ENCODE results near the gene ITPR1. TPM values are rescaled to one million over a fixed set of nuclear protein-coding genes. Genes with fewer than 3 reads are reported as not detected.
"Not testable (repeated sequence)": the region's sequence is repeated elsewhere in the genome, so short reads cannot be mapped to it uniquely, and the experiment has no call there.

The ITPR1 gene
- polyA plus RNA-seq, 5 donors: 34.8 to 47.9 (median 40.8) TPM

DNA sequence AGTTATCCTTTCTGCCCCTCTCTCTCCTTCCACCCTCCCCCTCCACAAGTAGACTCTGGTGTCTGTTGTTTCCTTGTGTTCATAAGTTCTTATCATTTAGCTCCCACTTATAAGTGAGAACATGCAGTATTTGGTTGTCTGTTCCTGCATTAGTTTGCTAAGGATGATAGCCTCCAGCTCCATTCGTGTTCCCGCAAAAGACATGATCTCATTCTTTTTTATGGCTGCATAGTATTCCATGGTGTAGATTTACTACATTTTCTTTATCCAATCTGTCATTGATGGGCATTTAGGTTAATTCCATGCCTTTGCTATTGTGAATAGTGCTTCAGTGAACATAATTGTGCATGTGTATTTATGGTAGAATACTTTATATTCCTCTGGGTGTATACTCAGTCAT, 97.7 kb downstream of the ITPR1 start:
- not testable (repeated sequence) for DNase-seq

DNA sequence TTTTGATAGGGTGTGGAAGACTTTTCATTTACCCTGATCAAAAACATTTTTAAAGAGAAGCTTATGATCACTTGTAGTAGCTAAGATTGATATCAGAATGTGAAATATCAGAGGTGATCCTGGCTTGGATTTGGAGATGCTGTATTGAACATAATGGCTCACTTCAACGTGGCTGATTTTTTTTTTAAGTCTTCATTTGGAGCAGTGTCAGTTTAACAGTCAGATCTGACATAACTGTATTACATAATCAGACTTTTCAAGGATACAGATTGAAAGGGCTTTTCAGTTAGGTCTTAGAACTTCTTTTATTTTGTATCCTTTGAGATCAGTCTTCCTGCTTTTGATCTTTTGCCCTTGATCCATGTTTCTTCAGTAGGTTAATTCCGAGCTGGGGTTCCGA, 98.5 kb downstream of the ITPR1 start:
- DNase-seq: no peak

DNA sequence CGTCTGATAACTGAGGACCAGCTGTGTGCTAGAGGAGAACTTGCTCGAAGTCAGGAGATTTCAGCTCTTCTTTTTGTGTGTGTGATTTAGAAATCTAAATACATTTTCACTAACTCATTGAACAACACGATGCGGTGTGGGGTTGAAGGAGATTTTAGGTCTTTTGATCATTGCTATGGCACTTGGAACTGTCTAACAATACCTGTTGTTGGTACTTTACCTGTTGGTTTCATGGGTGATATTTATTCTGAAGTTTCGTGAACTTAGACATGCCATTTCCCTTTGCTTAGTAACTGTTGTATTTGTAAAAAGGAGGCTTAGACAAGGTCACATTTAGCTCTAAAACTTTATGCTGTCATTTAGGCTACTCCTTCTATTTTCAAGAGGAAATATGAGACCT, 99.9 kb downstream of the ITPR1 start:
- no peak for DNase-seq

DNA sequence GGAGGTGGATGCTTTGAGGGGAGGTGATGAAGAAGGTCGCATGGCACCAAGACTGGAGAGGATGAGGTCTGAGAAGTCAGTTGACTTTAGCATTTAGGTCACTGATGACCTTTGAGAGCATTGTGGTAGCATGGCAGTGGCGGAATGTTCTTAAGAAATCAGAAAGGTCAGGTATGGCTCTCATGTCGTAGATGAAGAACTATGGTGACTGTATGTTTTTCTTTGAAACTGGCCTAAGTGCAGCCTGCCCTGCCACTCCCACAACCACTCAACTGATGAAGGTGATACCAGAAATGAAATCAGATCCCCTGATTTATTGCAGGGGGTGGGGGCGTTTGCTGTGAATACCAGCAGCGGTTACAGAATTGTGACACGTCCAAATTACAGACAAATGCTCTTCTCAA, 102.6 kb downstream of the ITPR1 start:
- no peak for DNase-seq

DNA sequence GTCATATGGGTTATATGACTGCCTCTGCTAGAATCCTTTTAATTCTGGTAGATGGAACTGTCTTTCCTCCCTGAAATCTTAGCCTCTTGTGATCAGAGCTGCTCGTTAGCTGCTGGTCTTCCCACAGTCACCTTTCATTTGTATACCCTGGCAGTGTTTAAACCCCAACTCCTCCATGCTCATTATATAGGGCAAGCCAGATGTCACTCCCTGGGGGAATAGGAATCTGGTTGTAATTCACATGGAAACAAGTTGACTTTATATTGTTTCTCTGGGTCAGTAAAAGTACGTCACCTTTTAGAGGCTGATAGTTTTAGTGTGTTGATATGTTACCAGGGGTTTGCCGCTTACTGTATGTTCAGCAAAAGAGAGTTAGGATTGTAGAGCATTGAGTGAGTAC, 103.5 kb downstream of the ITPR1 start:
- no peak for DNase-seq

DNA sequence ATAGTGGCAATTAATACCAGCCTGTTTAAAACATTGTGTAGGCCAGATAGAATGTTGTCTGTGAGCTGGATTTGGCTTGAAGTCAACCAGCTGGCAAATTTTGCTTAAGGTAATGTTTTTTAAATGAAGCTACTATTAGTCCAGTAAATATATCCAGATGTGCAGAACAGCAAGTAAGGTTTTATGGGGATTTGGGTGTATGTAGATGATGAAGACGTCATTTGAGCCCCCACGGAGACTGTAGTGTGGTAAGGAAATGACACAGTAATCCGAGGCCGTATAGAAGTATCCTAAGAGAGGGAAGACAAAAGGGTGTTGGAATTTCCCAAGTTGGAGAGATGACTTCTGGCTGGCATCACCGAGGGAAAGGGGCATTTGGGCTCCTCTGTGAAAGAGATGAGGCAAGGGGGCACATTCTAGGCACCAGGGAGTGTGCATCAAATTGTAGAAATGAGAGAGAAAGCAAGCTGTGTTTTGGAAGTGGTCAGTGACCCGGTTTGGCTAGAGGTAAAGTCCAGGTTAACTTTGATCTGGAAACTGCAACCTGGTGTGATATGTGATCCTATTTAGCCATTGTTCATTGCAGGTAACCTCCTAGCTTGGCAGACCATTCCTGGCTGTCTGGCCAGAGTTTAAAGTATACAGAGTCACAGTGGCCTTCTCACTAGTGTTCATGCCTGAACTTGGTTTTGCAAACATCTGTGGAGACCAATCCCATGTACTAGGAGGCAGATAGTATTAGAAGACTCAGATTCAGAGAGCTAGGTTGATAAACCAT, 104.2 kb downstream of the ITPR1 start:
- no peak for DNase-seq

DNA sequence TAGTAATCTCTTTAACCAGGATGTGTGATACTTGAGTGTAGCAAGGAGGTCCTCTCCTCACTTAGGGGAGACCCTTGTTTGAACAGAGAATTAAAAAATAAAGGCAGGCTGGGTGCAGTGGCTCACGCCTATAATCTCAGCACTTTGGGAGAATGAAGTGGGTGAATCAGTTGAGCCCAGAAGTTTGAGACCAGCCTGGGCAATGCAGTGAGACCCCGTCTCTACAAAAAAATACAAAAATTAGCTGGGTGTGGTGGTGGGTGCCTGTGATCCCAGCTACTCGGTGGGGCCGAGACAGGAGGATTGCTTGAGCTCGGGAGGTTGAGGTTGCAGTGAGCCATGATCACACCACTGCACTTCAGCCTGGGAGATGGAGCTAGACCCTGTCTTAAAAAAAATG, 105.1 kb downstream of the ITPR1 start:
- not testable (repeated sequence) for DNase-seq

DNA sequence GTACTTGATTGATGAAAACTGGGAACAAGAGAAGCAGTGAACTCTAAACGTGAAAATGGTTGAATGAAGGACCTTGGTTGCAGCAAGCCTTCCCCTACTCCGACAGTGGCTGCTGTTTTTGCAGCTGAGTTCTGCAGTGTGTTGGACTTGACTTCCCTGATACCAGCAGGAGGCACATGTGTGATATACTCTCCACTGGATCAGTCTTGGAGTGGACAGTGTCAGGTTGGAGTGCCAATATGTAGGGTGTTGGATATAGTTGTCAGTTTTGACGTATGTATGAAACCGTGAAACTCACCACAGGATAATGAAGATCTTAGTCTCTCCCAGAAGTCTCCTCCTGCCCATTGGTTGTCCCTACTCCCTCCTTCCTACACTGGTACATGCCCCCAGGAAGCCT, 106.5 kb downstream of the ITPR1 start:
- no peak for DNase-seq

DNA sequence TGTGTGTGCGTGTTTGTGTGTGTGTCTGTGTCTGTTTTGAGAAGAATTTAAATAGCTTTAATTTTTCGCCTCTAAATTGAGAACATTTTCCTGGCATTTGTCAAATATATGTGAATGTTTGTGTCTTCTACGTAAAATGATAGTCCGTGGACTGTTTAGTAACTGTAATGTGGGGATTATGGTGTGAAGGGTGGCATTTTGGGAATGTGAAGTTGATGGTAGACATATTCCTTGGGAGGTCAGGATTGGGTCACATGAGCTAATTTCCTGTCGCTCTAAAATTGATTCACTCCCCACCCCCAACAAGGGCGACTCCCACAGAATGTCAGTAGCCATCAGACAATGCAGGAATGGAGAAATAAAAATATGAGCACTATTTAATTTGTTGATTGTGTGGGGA, 107.3 kb downstream of the ITPR1 start:
- no peak for DNase-seq

DNA sequence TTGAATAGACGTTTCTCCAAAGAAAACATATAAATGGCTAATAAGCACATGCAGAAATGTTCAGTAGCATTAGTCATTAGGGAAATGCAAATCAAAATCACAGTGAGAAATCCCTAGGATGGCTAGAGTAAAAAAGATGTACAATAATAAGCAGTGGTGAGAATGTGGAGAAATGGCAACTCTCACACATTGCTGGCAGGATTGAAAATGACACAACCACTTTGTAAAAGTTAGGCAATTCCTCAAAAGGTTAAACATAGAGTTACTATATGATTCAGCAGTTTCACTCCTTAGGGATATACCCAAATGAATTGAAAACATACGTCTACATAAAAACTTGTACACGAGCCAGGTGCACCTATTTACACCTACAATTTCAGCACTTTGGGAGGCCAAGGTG, 108.7 kb downstream of the ITPR1 start:
- DNase-seq: no peak

DNA sequence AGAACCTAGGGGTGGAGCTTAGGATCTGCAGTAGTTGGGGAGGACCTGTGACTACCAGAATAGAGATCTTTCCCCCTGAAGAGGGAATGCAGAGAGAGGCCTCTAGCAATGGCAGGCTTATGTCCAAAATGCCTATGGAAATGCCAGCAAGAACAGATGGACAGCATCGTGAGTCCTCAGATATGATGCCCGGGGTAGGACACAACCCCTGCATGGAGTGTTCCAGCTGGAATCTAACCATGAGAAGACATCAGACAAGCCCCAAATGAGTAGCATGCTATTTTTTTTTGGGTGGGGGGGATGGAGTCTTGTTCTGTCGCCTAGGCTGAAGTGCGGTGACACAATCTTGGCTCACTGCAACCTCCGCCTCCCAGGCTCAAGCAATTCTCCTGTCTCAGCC, 111.5 kb downstream of the ITPR1 start:
- DNase-seq: no peak

DNA sequence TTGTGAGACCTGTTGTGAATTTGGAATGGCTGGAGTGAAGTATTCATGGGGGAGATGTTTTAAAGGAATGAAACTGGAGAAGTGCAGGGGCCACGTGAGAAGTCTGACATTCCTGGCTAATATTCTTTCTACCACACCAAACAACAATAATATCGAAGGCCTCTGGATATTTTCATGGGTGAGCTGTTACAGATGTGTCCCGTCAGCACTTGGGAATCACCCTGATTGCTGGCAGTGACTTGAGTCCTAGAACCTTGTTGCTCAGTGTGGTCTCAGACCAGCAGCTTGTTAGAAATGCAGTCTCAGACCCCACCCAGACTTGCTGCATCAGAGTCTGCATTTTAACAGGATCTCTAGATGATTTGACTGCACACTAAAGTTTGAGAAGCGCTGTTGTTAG, 113.8 kb downstream of the ITPR1 start:
- no peak for DNase-seq

DNA sequence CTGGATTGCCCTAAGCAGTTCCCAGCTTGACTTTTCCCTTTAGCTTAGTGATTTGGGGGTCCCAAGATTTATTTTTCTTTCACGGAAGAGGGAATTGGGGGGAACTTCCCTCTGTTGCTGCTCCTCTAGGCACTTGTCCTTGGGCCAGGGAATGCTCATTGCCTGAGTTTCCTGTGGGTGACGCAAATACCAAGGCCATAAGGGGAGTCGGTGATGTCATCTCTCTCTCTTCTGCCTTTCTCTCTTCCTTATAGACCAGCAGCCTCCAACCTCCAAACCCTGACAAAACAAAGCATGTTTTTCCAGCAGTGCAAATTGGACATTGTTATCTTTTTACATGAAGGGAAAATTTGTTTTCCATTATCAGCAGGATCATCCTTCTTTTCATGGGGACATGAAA, 120.2 kb downstream of the ITPR1 start:
- DNase-seq: no peak

DNA sequence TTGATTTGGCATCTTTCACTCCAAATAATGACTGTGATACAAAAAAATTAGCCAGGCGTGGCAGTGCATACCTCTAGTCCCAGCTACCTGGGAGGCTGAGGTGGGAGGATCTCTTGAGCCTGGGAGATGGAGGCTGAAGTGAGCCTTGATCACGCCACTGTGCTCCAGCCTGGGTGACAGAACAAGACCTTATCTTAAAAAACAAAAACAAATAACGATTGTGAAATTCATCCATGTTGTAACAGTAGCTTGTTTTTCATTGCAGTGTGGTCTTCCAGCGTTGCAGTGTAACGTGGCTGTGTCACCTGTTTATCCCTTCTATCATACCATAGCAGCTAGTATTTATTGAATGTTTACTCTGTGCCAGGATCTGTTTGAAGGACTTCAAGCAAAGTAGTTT, 120.9 kb downstream of the ITPR1 start:
- no peak for DNase-seq

DNA sequence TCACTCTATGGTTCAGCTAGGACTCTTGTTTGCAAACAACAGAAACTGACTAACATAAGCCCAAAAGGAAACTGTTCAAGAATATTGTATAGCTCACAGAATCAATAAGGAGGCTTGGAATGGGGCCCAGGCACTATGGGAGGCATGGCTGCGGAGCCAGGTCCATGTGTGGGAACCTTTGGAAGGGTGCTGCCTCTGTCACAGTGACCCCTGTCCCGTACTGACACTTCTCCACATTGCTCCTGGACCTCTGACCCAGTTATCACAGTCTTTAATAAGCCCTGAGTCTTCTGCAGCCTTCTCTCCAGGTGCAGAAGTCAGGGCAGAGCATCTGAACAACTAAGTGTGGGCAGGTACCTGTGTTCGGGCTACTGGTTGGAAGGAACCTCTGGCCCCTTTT, 121.8 kb downstream of the ITPR1 start:
- no peak for DNase-seq

DNA sequence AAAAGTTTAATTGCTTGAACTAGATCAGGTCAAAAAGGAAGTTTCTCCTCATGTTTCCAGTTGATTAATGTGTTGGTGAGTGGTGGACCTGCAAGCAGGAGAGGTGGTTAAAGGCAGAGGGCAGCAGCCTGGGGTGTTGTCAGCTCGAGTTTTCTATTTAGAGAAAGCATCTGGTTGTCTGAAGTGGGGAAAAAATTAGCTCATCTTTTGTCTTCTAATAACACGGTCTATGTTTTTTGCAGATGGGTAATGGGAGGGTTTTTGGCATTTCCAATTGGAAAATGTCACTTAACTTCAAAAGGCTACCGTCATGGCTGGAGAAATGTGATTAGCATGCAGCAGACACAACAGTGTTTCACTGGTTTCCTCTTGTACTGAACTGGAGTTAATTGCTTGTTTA, 122.6 kb downstream of the ITPR1 start:
- no peak for DNase-seq

DNA sequence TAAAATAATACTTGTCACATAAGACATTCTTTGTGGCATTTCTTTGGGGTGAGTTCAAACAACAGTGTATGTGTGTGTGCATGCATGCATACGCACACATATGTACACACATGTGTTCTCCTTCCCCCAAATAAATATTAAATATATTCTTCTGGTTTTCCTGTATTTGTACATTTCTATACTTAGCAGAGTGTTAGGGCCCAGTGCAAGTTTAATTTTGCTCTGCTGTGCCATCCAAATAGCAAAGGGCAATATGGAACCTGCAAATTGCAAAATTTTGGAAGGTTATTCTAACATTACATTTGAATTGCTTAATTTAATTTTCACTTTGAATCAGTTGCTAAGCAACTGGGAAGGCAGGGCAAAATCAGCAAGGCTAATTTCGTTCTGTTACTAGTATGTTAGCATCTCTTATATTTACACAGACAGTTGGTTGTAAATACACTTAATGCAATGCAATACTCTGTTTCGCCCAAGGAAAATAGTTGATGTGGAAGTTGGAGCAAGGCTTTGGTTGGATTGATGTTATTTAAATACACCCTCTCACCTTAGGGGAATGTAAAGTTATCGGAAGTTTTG, 130.4 kb downstream of the ITPR1 start:
- DNase-seq: no peak

DNA sequence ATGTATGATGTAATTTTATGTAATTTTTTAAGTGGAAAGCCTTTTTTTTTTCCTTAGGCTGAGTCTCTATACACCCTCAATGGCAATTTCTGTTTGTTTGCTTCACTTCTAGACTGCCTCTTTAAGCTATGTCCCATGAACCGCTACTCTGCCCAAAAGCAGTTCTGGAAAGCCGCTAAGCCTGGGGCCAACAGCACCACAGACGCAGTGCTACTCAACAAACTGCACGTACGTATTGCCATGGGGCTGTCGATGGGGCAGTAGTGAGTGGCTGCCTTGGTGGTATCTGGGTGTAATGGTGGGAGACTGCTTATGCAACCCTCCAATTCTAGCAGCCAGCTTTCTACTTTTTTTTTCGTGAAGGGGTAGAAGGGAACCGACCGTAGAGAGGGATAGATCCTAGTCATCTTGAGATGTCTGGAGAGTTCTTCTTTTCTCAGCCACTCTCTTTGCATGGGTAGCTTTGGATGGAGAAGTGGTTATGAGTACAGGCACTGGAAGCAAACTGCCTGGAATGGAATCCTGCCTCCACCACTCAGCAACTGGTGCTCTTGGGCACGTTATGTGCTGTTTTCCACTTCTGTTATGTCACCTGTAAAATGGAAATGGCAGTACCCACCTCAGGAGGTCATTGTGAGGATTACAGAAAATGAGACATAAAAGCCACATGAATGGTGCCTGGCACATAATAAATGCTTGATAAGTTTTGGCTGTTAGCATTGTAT, 134.7 kb downstream of the ITPR1 start:
- no peak for DNase-seq

DNA sequence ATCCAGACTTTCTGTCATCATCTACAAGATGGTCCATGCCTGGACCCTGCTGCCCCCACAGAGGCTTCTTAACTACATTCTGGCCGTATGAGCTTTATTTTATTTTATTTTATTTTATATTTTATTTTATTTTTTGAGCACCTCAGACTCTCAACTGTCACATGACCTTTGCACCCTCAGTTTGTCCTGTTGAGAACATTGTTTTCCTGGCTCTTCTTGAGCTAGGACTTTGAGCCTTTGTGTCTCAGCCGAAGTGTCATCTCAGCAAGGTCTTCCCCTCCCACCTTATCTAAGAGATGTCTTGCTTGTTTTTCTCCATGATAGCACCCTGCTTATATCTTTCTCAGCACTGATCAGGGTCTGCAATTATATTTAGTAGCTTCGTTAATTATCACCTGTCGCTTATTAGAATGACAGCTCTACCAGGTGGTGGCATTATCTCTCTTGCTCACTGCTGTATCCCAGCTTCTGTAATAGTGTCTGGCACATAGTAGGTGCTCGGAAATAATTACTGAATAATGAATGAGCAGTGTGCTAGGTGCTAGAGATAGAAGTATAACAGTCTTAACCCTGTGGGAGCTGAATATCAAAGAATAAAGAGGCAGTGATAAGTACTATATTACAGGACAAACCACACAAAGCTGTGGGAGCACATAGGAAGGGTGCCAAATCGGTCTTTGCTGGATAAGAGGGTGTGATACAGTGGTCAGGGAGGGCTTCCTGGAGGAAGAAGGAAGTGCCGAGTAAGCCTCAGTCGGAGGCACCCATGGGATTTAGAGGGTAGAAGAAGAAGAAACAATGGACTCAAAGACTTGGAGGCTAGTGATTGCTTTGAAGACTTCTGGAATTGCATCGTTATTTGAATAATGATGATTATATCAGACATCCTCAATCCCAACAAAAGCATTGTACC, 136.2 kb downstream of the ITPR1 start:
- DNase-seq: no peak

DNA sequence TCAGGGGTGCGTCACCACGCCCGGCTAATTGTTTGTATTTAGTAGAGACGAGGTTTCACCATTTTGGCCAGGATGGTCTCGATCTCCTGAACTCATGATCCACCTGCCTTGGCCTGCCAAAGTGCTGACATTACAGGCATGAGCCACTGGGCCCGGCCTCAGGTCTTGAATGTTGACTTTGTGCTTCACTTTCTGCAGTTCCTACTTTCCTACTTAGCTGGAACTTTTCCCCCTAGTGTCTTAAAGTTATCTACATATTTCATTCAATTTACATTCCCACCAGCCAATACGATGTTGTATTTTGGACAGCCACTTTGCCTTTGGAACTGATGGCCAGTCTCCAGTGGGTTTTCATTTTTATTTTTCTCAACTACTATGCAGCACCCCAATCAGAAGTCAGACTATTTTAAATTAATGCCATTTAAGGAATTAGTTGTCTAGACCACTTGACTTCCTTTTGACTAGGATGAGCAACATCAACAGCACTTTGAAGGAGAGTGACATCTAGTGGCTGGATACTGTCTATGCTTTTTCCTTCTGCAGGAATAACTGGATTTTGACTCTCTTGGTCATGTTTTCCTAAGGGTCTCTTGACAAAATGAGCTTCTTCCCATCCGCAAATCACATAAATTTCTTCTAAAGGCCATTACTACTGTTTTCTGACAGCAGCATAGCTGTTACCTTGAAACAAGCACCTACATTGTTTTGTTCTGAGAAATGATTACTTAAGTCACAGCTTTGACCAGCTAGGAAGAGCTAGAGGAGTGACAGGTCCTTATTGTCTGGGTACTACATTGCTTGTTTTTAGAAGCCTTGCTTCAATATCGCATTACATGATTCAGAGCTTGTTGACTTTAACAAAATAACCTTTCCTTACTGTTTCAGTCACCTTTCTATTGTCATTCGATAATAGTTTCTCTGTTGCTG, 140.2 kb downstream of the ITPR1 start:
- peak; percentile 42 to 59 for DNase-seq

DNA sequence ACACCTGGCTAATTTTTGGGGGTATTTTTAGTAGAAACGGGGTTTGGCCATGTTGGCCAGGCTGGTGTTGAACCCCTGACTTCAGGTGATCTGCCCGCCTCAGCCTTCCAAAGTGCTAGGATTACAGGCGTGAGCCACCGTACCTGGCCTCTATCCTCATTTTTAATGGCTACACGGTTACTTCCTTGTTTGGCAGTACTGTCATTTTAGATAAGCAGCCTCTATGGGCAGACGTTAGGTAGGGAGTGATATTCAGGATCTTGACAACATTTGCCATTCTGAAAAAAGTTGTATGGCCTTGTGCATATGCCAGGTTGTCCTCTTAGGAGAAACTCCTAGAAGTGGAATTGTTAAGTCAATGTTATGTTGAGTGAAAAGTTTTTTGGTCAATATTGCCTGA, 141.7 kb downstream of the ITPR1 start:
- DNase-seq: no peak
